ENCODE results near the gene HEYL.

The HEYL gene

GRCh38 chr1:39652554-39652953, 13.1 kb upstream of the HEYL start:
- H3K4me3 ChIP-seq (replicated peaks; ENCODE audit: low read depth, low read length): no peak overlapping the region
- TF ChIP-seq CTCF (IDR thresholded peaks at IDR 0.05; ENCODE audit: insufficient read depth, low read length, poor library complexity, severe bottlenecking): no peak
- H3K27me3 ChIP-seq (replicated peaks; ENCODE audit: control insufficient read depth, insufficient read depth, low read length): no peaks in the 10 kb centered on the region
- DNase-seq (ENCODE audit: extremely low read depth, insufficient read length): no peak
- H3K36me3 ChIP-seq (ENCODE audit: control insufficient read depth, insufficient read depth, low read length): no peaks in the 10 kb centered on the region

GRCh38 chr1:39652105-39652504, 12.7 kb upstream of the HEYL start:
- DNase-seq (ENCODE audit: extremely low read depth, insufficient read length): no peak
- TF ChIP-seq CTCF (IDR thresholded peaks at IDR 0.05; ENCODE audit: insufficient read depth, low read length, poor library complexity, severe bottlenecking): no peak
- no peaks in the 10 kb centered on the region for H3K27me3 ChIP-seq (replicated peaks; ENCODE audit: control insufficient read depth, insufficient read depth, low read length)
- H3K36me3 ChIP-seq (ENCODE audit: control insufficient read depth, insufficient read depth, low read length): no peaks in the 10 kb centered on the region
- H3K4me3 ChIP-seq (replicated peaks; ENCODE audit: low read depth, low read length): no peak overlapping the region

- Histone ChIP-seq H3K36me3 (ENCODE audit: control insufficient read depth, insufficient read depth, low read length) (no peaks in the 10 kb centered on the region), H3K4me3 (replicated peaks; ENCODE audit: low read depth, low read length) (no peak overlapping the region), H3K27me3 (replicated peaks; ENCODE audit: control insufficient read depth, insufficient read depth, low read length) (no peaks in the 10 kb centered on the region)
- DNase-seq (ENCODE audit: extremely low read depth, insufficient read length): no peak
- no peak for TF ChIP-seq CTCF (IDR thresholded peaks at IDR 0.05; ENCODE audit: insufficient read depth, low read length, poor library complexity, severe bottlenecking)
Observed at GRCh38 chr1:39650431-39650830, 11.0 kb upstream of the HEYL start.

GRCh38 chr1:39649636-39650185, 10.3 kb upstream of the HEYL start:
- H3K27me3 ChIP-seq (replicated peaks; ENCODE audit: control insufficient read depth, insufficient read depth, low read length): no peaks in the 10 kb centered on the region
- no peak for TF ChIP-seq CTCF (IDR thresholded peaks at IDR 0.05; ENCODE audit: insufficient read depth, low read length, poor library complexity, severe bottlenecking)
- H3K36me3 ChIP-seq (ENCODE audit: control insufficient read depth, insufficient read depth, low read length): no peaks in the 10 kb centered on the region

GRCh38 chr1:39648496-39648895, 9.1 kb upstream of the HEYL start:
- Histone ChIP-seq H3K27me3 (replicated peaks; ENCODE audit: control insufficient read depth, insufficient read depth, low read length) (no peaks in the 10 kb centered on the region), H3K4me3 (replicated peaks; ENCODE audit: low read depth, low read length) (no peak overlapping the region), H3K36me3 (ENCODE audit: control insufficient read depth, insufficient read depth, low read length) (no peaks in the 10 kb centered on the region)
- no peak for TF ChIP-seq CTCF (IDR thresholded peaks at IDR 0.05; ENCODE audit: insufficient read depth, low read length, poor library complexity, severe bottlenecking)
- no peak for DNase-seq (ENCODE audit: extremely low read depth, insufficient read length)

More at GRCh38 chr1:39649636-39650185, 10.3 kb upstream of the HEYL start:
- no peak overlapping the region for H3K4me3 ChIP-seq (replicated peaks; ENCODE audit: low read depth, low read length)
- DNase-seq (ENCODE audit: extremely low read depth, insufficient read length): no peak

- Histone ChIP-seq H3K36me3 (ENCODE audit: control insufficient read depth, insufficient read depth, low read length) (no peaks in the 10 kb centered on the region), H3K27me3 (replicated peaks; ENCODE audit: control insufficient read depth, insufficient read depth, low read length) (no peaks in the 10 kb centered on the region), H3K4me3 (replicated peaks; ENCODE audit: low read depth, low read length) (no peak overlapping the region)
- no peak for DNase-seq (ENCODE audit: extremely low read depth, insufficient read length)
- TF ChIP-seq CTCF (IDR thresholded peaks at IDR 0.05; ENCODE audit: insufficient read depth, low read length, poor library complexity, severe bottlenecking): no peak
Observed at GRCh38 chr1:39647247-39647646, 7.8 kb upstream of the HEYL start.
